GM12878 (cell line): ENCODE data around the gene RABL6. TPM values are rescaled to one million over a fixed set of nuclear protein-coding genes. Genes with fewer than 3 reads are reported as not detected.

ENCODE experiments used
- ATAC-seq: fragments of 200-7000 bp; cut with Tn5 transposase; 3 replicates; pipeline ENCODE4 v1.9.1; 2020; ENCODE audit warnings: mild to moderate bottlenecking, moderate library complexity
- BruUV-seq: library from RNA; stranded (reverse); fragments of 400-500 nt; replicated peaks from 2 replicates; lab custom pipeline; 2021; lab: Mats Ljungman, UMichigan
- CTCF ChIA-PET: fragments of 300-600 bp; sonication (Branson Sonifier 250); formaldehyde crosslinking; extraction: SDS; loops from one replicate; lab custom pipeline; 2021; ENCODE audit warnings: inconsistent platforms; lab: Yijun Ruan, JAX
- POLR2A ChIA-PET: fragments of 350-600 bp; formaldehyde crosslinking; extraction: SDS; loops from one replicate; lab custom pipeline; 2021; ENCODE audit warnings: inconsistent platforms; lab: Charles Lee
- RAD21 ChIA-PET: fragments of 300-600 bp; sonication (Branson Sonifier 250); formaldehyde crosslinking; loops from one replicate; lab custom pipeline; 2023; ENCODE audit warnings: antibody characterized with exemption; ENCODE audit not compliant: unreplicated experiment; lab: Charles Lee
- SMC1A ChIA-PET: fragments of 300-600 bp; sonication (Branson Sonifier 250); formaldehyde crosslinking; loops from one replicate; lab custom pipeline; 2023; ENCODE audit not compliant: unreplicated experiment, uncharacterized antibody; lab: Charles Lee
- DNase-seq: peaks from one replicate; pipeline ENCODE4 v3.0.0-alpha.2; 2011; ENCODE audit warnings: low read depth, low spot score
- FAIRE-seq: peaks from 3 replicates; lab custom pipeline; 2011; peaks lifted over from hg19 to GRCh38; lab: Jason Lieb, UNC
- H2AFZ ChIP-seq: 2 replicates; pipeline ENCODE4 v1.6.0; 2011; ENCODE audit warnings: low read depth, low read length, control low read depth; ENCODE audit not compliant: control insufficient read depth
- H3K27ac ChIP-seq: 2 replicates; pipeline ENCODE4 v1.5.1; 2011; ENCODE audit warnings: control low read depth; ENCODE audit not compliant: control insufficient read depth, insufficient read depth
- H3K27me3 ChIP-seq, 2 experiments: replicated peaks in 1 of 2; 2 replicates each; pipeline versions ENCODE4 v1.6.0 to v1.6.1; 2011; ENCODE audit warnings: low read length in 1 of 2; ENCODE audit not compliant: control insufficient read depth in 2 of 2, insufficient read depth in 2 of 2
- H3K36me3 ChIP-seq, 2 experiments: 2 replicates each; pipeline ENCODE4 v1.5.1; 2011; ENCODE audit warnings: low read length in 1 of 2; ENCODE audit not compliant: control insufficient read depth in 2 of 2, insufficient read depth in 2 of 2
- H3K4me1 ChIP-seq: 2 replicates; pipeline ENCODE4 v1.6.1; 2011; ENCODE audit warnings: mild to moderate bottlenecking, low read length, moderate library complexity, mixed read lengths; ENCODE audit not compliant: control insufficient read depth, insufficient read depth
- H3K4me2 ChIP-seq: 2 replicates; pipeline ENCODE4 v1.6.0; 2011; ENCODE audit warnings: control low read depth; ENCODE audit not compliant: control insufficient read depth, insufficient read depth
- H3K4me3 ChIP-seq: fragments of 200-600 bp; sonication (generic); 2 replicates; pipeline ENCODE4 v1.5.1; 2016
- H3K79me2 ChIP-seq: 2 replicates; pipeline ENCODE4 v1.6.0; 2011; ENCODE audit warnings: low read length; ENCODE audit not compliant: control insufficient read depth, insufficient read depth
- H3K9ac ChIP-seq: 2 replicates; pipeline ENCODE4 v1.8.0; 2011; ENCODE audit warnings: low read length, control low read depth, mixed read lengths; ENCODE audit not compliant: control insufficient read depth, insufficient read depth
- H3K9me3 ChIP-seq: replicated peaks from 3 replicates; pipeline ENCODE4 v1.5.1; 2011; ENCODE audit warnings: mild to moderate bottlenecking, low read length; ENCODE audit not compliant: control insufficient read depth, insufficient read depth
- H4K20me1 ChIP-seq: 2 replicates; pipeline ENCODE4 v1.6.0; 2011; ENCODE audit not compliant: control insufficient read depth, insufficient read depth
- BCLAF1 ChIP-seq: fragments of 450-650 bp; IDR thresholded peaks from 2 replicates; pipeline ENCODE4 v1.6.1; 2017; ENCODE audit warnings: antibody characterized with exemption, mild to moderate bottlenecking, moderate library complexity
- BHLHE40 ChIP-seq, 2 experiments: fragments of 450-650 bp in 1 of 2; IDR thresholded peaks; 2 replicates each; pipeline ENCODE4 v1.6.1; 2011 to 2017; ENCODE audit warnings: low read depth in 2 of 2, borderline replicate concordance in 1 of 2, improper control_type of control experiment in 1 of 2, low read length in 1 of 2, mild to moderate bottlenecking in 1 of 2
- JUND ChIP-seq: IDR thresholded peaks from 2 replicates; pipeline ENCODE4 v1.6.1; 2012; ENCODE audit warnings: low read depth, mild to moderate bottlenecking, low read length, improper control_type of control experiment, moderate library complexity
- LARP7 ChIP-seq: fragments of 450-650 bp; IDR thresholded peaks from 2 replicates; pipeline ENCODE4 v1.6.1; 2017; ENCODE audit warnings: mild to moderate bottlenecking
- MLLT1 ChIP-seq: fragments of 450-650 bp; IDR thresholded peaks from 2 replicates; pipeline ENCODE4 v1.6.1; 2016; ENCODE audit warnings: mild to moderate bottlenecking
- NR2F1 ChIP-seq: fragments of 450-650 bp; conservative IDR thresholded peaks from 2 replicates; pipeline ENCODE4 v1.6.1; 2017; ENCODE audit warnings: mild to moderate bottlenecking
- POLR2A ChIP-seq: IDR thresholded peaks from 2 replicates; pipeline ENCODE4 v1.6.1; 2011; ENCODE audit warnings: low read depth, mild to moderate bottlenecking, low read length
- RAD21 ChIP-seq: IDR thresholded peaks from 2 replicates; pipeline ENCODE4 v1.6.1; 2011; ENCODE audit warnings: mild to moderate bottlenecking, low read depth, low read length, moderate library complexity; ENCODE audit not compliant: insufficient read depth
- SP1 ChIP-seq: IDR thresholded peaks from one replicate; pipeline ENCODE4 v1.6.1; 2011; ENCODE audit warnings: low read depth, low read length
- TAF1 ChIP-seq: IDR thresholded peaks from 2 replicates; pipeline ENCODE4 v1.6.1; 2011; ENCODE audit warnings: mild to moderate bottlenecking, low read depth, low read length, borderline replicate concordance
- TCF12 ChIP-seq: IDR thresholded peaks from 2 replicates; pipeline ENCODE4 v1.6.1; 2011; ENCODE audit warnings: low read depth, mild to moderate bottlenecking, low read length
- ZNF687 ChIP-seq: fragments of 450-650 bp; IDR thresholded peaks from 2 replicates; pipeline ENCODE4 v1.6.1; 2017; ENCODE audit warnings: mild to moderate bottlenecking, moderate library complexity
- ZZZ3 ChIP-seq: IDR thresholded peaks from 2 replicates; pipeline ENCODE4 v1.6.1; 2011; ENCODE audit warnings: low read depth; ENCODE audit not compliant: control insufficient read depth, insufficient read length
- WGBS: methylation state at CpG from one replicate; pipeline ENCODE4 v1.1.6; 2016; ENCODE audit warnings: low lambda C conversion rate; ENCODE audit not compliant: insufficient replicate concordance, insufficient coverage; ENCODE audit errors: missing lambda C conversion rate; 5-methylcytosine and 5-hydroxymethylcytosine counted together
- in situ Hi-C: fragments of 300-500 bp; cut with MboI; formaldehyde crosslinking; loops from 9 replicates; pipeline ENCODE4 v1.14.3; 2018; ENCODE audit warnings: mixed read lengths
- intact Hi-C: fragments of 100-400 bp; cut with micrococcal nuclease; formaldehyde crosslinking; loops from one replicate; pipeline ENCODE4 v1.14.2; 2022; ENCODE audit not compliant: unreplicated experiment
- polyA plus RNA-seq, 11 experiments: library from polyadenylated mRNA; depleted of rRNA in 4 of 11; unstranded in 6 of 11; stranded (reverse) in 5 of 11; fragments of >200 nt; fragmentation: Nextera tagmentation in 4 of 11; fragmentation: Illumina TruSeq in 1 of 11; extraction: Ambion mirVana in 4 of 11; extraction: Trizol in 1 of 11; gene quantifications; 1 replicate in 1 of 11; 2 replicates in 10 of 11; pipeline versions ENCODE4 v1.2.1 to v1.2.3, GENCODE V29; 2011 to 2016; ENCODE audit warnings: inconsistent platforms in 2 of 11, missing spikeins in 2 of 11, low read depth in 1 of 11
- total RNA-seq, 4 experiments: library from RNA; depleted of rRNA in 3 of 4; stranded (reverse); fragments of >200 nt in 3 of 4; fragmentation: Illumina TruSeq in 1 of 4; extraction: Trizol in 1 of 4; gene quantifications; 2 replicates each; pipeline versions ENCODE4 v1.2.1 to v1.2.3, GENCODE V29; 2013 to 2021

The RABL6 gene
- total and polyA plus RNA-seq, 10 of the 15 experiments (the other 5 are each of a cell fraction or from before 2014, with no cell fraction given), result 1.4 to 134 (median 42.7) TPM

- Histone ChIP-seq H3K79me2 (peaks cover 53% of the 10 kb centered on the region), H3K4me1 (peaks cover 33% of the 10 kb centered on the region), H3K36me3 (peaks cover 6% of the 10 kb centered on the region in 2 experiments; a peak in 2 of 4 replicates), H3K9ac (peak within 1 kb of the TSS; percentile 96), H3K4me2 (peak within 1 kb of the TSS; percentile 95), H2AFZ (peak within 1 kb of the TSS; percentile 80), H4K20me1 (no peaks in the 10 kb centered on the region; the same call in 1 of the 2 replicates), H3K27me3 (no peaks in the 10 kb centered on the region), H3K9me3 (no peaks in the 10 kb centered on the region), H3K4me3 (peak within 1 kb of the TSS; percentile 100), H3K27ac (peak within 1 kb of the TSS; percentile 98)
- ATAC-seq (peak; percentile 92), DNase-seq (peak; percentile 98), FAIRE-seq (peak; percentile 44)
- RAD21 ChIA-PET, result interaction anchor here (0.7 to 4.4 kb wide), 5 partner anchors 13 to 144 kb away, joined by 3 to 30 read pairs (median 5); no protein-coding TSS in a partner anchor
- in situ Hi-C loops (no loop called here), intact Hi-C loops (loop anchor here (2.0 to 10.0 kb wide), 2 partner anchors 17 to 81 kb away; partner anchors contain the start of gene RABL6)
- SMC1A ChIA-PET, result interaction anchor here (8.0 kb wide), 1 partner anchor 15 kb away, joined by 70 read pairs; no protein-coding TSS in a partner anchor
- POLR2A ChIA-PET, result interaction anchor here (0.5 to 3.5 kb wide), 11 partner anchors 13 to 772 kb away, joined by 3 to 27 read pairs (median 4); partner anchors contain the start of genes C8G and FBXW5
- no TSS peak for BruUV-seq
- under 1% methylated on average over 47 of the region's 88 CpGs for WGBS
- CTCF ChIA-PET, result interaction anchor here (1.6 to 6.9 kb wide), 6 partner anchors 13 to 120 kb away, joined by 3 to 46 read pairs (median 10); partner anchors contain the start of genes AJM1, C8G and FBXW5
- TF ChIP-seq BHLHE40 (IDR thresholded peaks at IDR 0.05; ENCODE audit: borderline replicate concordance in 1 of 2, low read depth in 2 of 2, low read length in 1 of 2) (peak; percentile 63 to 94; a peak in 3 of 4 replicates), TAF1 (0 out of 2 replicates have a peak, but pooled peaks have one; percentile 59), SP1 (peak; percentile 100), JUND (no peak), LARP7 (peak; percentile 91; the same call in 1 of the 2 replicates), RAD21 (no peak), POLR2A (peak; percentile 90), NR2F1 (no peak), TCF12 (no peak), ZNF687 (no peak; the same call in 1 of the 2 replicates), BCLAF1 (no peak), MLLT1 (no peak), ZZZ3 (no peak)
These were observed 78.3 kb downstream of the RABL6 start, which contains the start of gene TRAF2 for GRCh38 chr9:136885950-136886578. Gene TRAF2 (plus strand): TSS chr9:136886516. CDS start chr9:136898741, 12,225 bp downstream.
